ENCODE results near the gene RPL9. TPM values are rescaled to one million over a fixed set of nuclear protein-coding genes. Genes with fewer than 3 reads are reported as not detected.
"Not testable (repeated sequence)": the region's sequence is repeated elsewhere in the genome, so short reads cannot be mapped to it uniquely, and the experiment has no call there.

The RPL9 gene
- 1,081 TPM for total RNA-seq

- ATAC-seq = peak; percentile 99
- peak; percentile 98 for DNase-seq (ENCODE audit: low spot score)
- intact Hi-C loops (cut with DNase I) = no loop called here
Measured at GRCh38 chr4:39458505-39459300, at the start of gene RPL9, which contains the start of gene LIAS. TSS of gene RPL9 (minus strand) at chr4:39458922. CDS start at chr4:39458439, 483 bp downstream. TSS of gene LIAS (plus strand) at chr4:39459056. CDS start at chr4:39459118, 62 bp downstream.

- DNase-seq (ENCODE audit: low spot score) (no peak), ATAC-seq (no peak)
- intact Hi-C loops (cut with DNase I) = no loop called here
Measured at GRCh38 chr4:39505581-39505980, 46.9 kb upstream of the RPL9 start.

- DNase-seq (ENCODE audit: low spot score) = no peak
- intact Hi-C loops (cut with DNase I) = no loop called here
- ATAC-seq = no peak
Measured at GRCh38 chr4:39504538-39504937, 45.8 kb upstream of the RPL9 start.

- DNase-seq (ENCODE audit: low spot score); intact Hi-C loops (cut with DNase I); ATAC-seq: not testable (repeated sequence)
Measured at GRCh38 chr4:39502664-39503035, 43.9 kb upstream of the RPL9 start.

- DNase-seq (ENCODE audit: low spot score) = no peak
- intact Hi-C loops (cut with DNase I) = no loop called here
- peak; percentile 45 for ATAC-seq
Measured at GRCh38 chr4:39502019-39502663, 43.4 kb upstream of the RPL9 start.

- ATAC-seq (no peak), DNase-seq (ENCODE audit: low spot score) (no peak)
- intact Hi-C loops (cut with DNase I) = no loop called here
Measured at GRCh38 chr4:39498727-39499020, 40.0 kb upstream of the RPL9 start.

GRCh38 chr4:39497909-39498726 is 39.4 kb upstream of the RPL9 start:
- ATAC-seq (no peak), DNase-seq (ENCODE audit: low spot score) (no peak)
- intact Hi-C loops (cut with DNase I) = no loop called here

GRCh38 chr4:39495446-39496213 is 36.9 kb upstream of the RPL9 start:
- no peak for ATAC-seq
- DNase-seq (ENCODE audit: low spot score) = no peak
- intact Hi-C loops (cut with DNase I) = no loop called here

GRCh38 chr4:39494354-39494753 is 35.6 kb upstream of the RPL9 start:
- ATAC-seq = no peak
- intact Hi-C loops (cut with DNase I) = no loop called here
- no peak for DNase-seq (ENCODE audit: low spot score)

- ATAC-seq (no peak), DNase-seq (ENCODE audit: low spot score) (no peak)
- intact Hi-C loops (cut with DNase I) = no loop called here
Measured at GRCh38 chr4:39490322-39490721, 31.6 kb upstream of the RPL9 start.

GRCh38 chr4:39486221-39486804 is 27.6 kb upstream of the RPL9 start:
- no peak for ATAC-seq
- no peak for DNase-seq (ENCODE audit: low spot score)
- intact Hi-C loops (cut with DNase I) = no loop called here

GRCh38 chr4:39484582-39485272 is 26.0 kb upstream of the RPL9 start:
- ATAC-seq (no peak), DNase-seq (ENCODE audit: low spot score) (no peak)
- intact Hi-C loops (cut with DNase I) = no loop called here

GRCh38 chr4:39480902-39481695 is 22.4 kb upstream of the RPL9 start:
- intact Hi-C loops (cut with DNase I) = no loop called here
- ATAC-seq (no peak), DNase-seq (ENCODE audit: low spot score) (no peak)

- intact Hi-C loops (cut with DNase I) = no loop called here
- ATAC-seq (no peak), DNase-seq (ENCODE audit: low spot score) (no peak)
Measured at GRCh38 chr4:39480251-39480650, 21.5 kb upstream of the RPL9 start.

GRCh38 chr4:39476187-39476895 is 17.6 kb upstream of the RPL9 start:
- intact Hi-C loops (cut with DNase I) = no loop called here
- peak; percentile 42 for ATAC-seq
- no peak for DNase-seq (ENCODE audit: low spot score)

- DNase-seq (ENCODE audit: low spot score) (no peak), ATAC-seq (no peak)
- intact Hi-C loops (cut with DNase I) = no loop called here
Measured at GRCh38 chr4:39472396-39472795, 13.7 kb upstream of the RPL9 start.

- no peak for ATAC-seq
- no peak for DNase-seq (ENCODE audit: low spot score)
- intact Hi-C loops (cut with DNase I) = no loop called here
Measured at GRCh38 chr4:39470402-39470801, 11.7 kb upstream of the RPL9 start.
